H1 (cell line): Measurements from ENCODE around the gene CCDC121. TPM values are rescaled to one million over a fixed set of nuclear protein-coding genes. Genes with fewer than 3 reads are reported as not detected.

ENCODE experiments used
- CTCF ChIA-PET: fragments of 300-600 bp; sonication (Branson Sonifier 250); formaldehyde crosslinking; loops from one replicate; lab custom pipeline; 2021; ENCODE audit not compliant: partially characterized antibody; lab: Charles Lee
- POLR2A ChIA-PET: fragments of 300-600 bp; sonication (Branson Sonifier 250); formaldehyde crosslinking; loops from one replicate; lab custom pipeline; 2021; ENCODE audit warnings: inconsistent platforms; ENCODE audit not compliant: partially characterized antibody; lab: Charles Lee
- DNase-seq, 2 experiments: peaks; one replicate each; pipeline versions ENCODE4 v3.0.0 to v3.0.0-alpha.2; 2010 to 2022; ENCODE audit warnings: low spot score in 2 of 2, low read depth in 1 of 2, mixed read lengths in 1 of 2
- FAIRE-seq: peaks from 2 replicates; lab custom pipeline; 2011; peaks lifted over from hg19 to GRCh38; lab: Jason Lieb, UNC
- H2AFZ ChIP-seq: 2 replicates; pipeline ENCODE4 v1.8.1; 2012; ENCODE audit warnings: low read length, inconsistent platforms
- H2AK5ac ChIP-seq: 2 replicates; pipeline ENCODE4 v1.6.1; 2013; ENCODE audit warnings: low read depth, low read length
- H2BK120ac ChIP-seq: replicated peaks from 2 replicates; pipeline ENCODE3; 2013; ENCODE audit warnings: low read depth, low read length, inconsistent platforms
- H2BK12ac ChIP-seq: 2 replicates; pipeline ENCODE4 v1.6.1; 2013; ENCODE audit warnings: low read depth, low read length
- H2BK15ac ChIP-seq: 2 replicates; pipeline ENCODE4 v1.6.1; 2013; ENCODE audit warnings: low read length
- H2BK20ac ChIP-seq: 2 replicates; pipeline ENCODE4 v1.6.1; 2013; ENCODE audit warnings: low read length
- H2BK5ac ChIP-seq: 2 replicates; pipeline ENCODE4 v1.6.1; 2013; ENCODE audit warnings: low read depth, low read length
- H3K14ac ChIP-seq: 2 replicates; pipeline ENCODE4 v1.6.1; 2013; ENCODE audit warnings: inconsistent platforms; ENCODE audit not compliant: insufficient read length
- H3K18ac ChIP-seq: 2 replicates; pipeline ENCODE4 v1.6.1; 2013; ENCODE audit warnings: low read length; ENCODE audit errors: extremely low read depth
- H3K23ac ChIP-seq: 2 replicates; pipeline ENCODE4 v1.6.1; 2013; ENCODE audit warnings: inconsistent platforms; ENCODE audit not compliant: insufficient read length
- H3K23me2 ChIP-seq: 2 replicates; pipeline ENCODE4 v1.6.1; 2013; ENCODE audit warnings: low read depth, low read length
- H3K27ac ChIP-seq: 2 replicates; pipeline ENCODE4 v1.6.1; 2011; ENCODE audit warnings: low read depth, low read length, inconsistent platforms
- H3K27me3 ChIP-seq, 4 experiments: replicated peaks in 1 of 4; 1 replicate in 1 of 4; 2 replicates in 3 of 4; pipeline versions ENCODE4 v1.6.1 to v1.8.1; 2011 to 2013; ENCODE audit warnings: low read length in 3 of 4, mild to moderate bottlenecking in 3 of 4, inconsistent platforms in 2 of 4, mixed read lengths in 2 of 4, moderate library complexity in 1 of 4; ENCODE audit not compliant: control insufficient read depth in 3 of 4, insufficient read depth in 3 of 4; ENCODE audit errors: extremely low read depth in 1 of 4
- H3K36me3 ChIP-seq, 4 experiments: 2 replicates each; pipeline versions ENCODE4 v1.6.1 to v1.8.1; 2011 to 2013; ENCODE audit warnings: mild to moderate bottlenecking in 4 of 4, low read length in 3 of 4, moderate library complexity in 2 of 4, control low read depth in 1 of 4, inconsistent platforms in 1 of 4; ENCODE audit not compliant: insufficient read depth in 4 of 4, control insufficient read depth in 2 of 4
- H3K4ac ChIP-seq: replicated peaks from 2 replicates; pipeline ENCODE3; 2013; ENCODE audit warnings: low read length, low read depth, mixed read lengths, inconsistent platforms; ENCODE audit not compliant: insufficient read length
- H3K4me1 ChIP-seq, 4 experiments: replicated peaks in 1 of 4; 1 replicate in 1 of 4; 2 replicates in 3 of 4; pipeline versions ENCODE4 v1.6.1 to v1.8.1; 2011 to 2013; ENCODE audit warnings: low read length in 3 of 4, inconsistent platforms in 2 of 4, mixed read lengths in 1 of 4; ENCODE audit not compliant: insufficient read depth in 4 of 4, control insufficient read depth in 3 of 4
- H3K4me2 ChIP-seq, 2 experiments: 2 replicates each; pipeline versions ENCODE4 v1.6.1 to v1.8.1; 2011 to 2013; ENCODE audit warnings: low read depth in 2 of 2, low read length in 2 of 2, control low read depth in 1 of 2, inconsistent platforms in 1 of 2, mild to moderate bottlenecking in 1 of 2; ENCODE audit not compliant: insufficient read depth in 1 of 2
- H3K4me3 ChIP-seq, 4 experiments: fragments of 200-600, 300-600 bp in 1 of 4; sonication (generic), shearing (Covaris generic), sonication (Bioruptor Twin) in 1 of 4; 2 replicates each; pipeline versions ENCODE4 v1.5.1 to v1.8.1; 2011 to 2016; ENCODE audit warnings: low read length in 4 of 4, low read depth in 3 of 4, control low read depth in 2 of 4, inconsistent platforms in 2 of 4, mild to moderate bottlenecking in 2 of 4, mixed read lengths in 1 of 4, moderate library complexity in 1 of 4; ENCODE audit not compliant: insufficient read depth in 2 of 4; ENCODE audit errors: extremely low read depth in 1 of 4
- H3K56ac ChIP-seq: replicated peaks from 2 replicates; pipeline ENCODE3; 2013; ENCODE audit warnings: low read depth, mild to moderate bottlenecking, mixed read lengths, low read length, inconsistent platforms; ENCODE audit not compliant: insufficient read length
- H3K79me1 ChIP-seq: 2 replicates; pipeline ENCODE4 v1.6.1; 2013; ENCODE audit warnings: low read depth, low read length, control low read depth
- H3K79me2 ChIP-seq, 2 experiments: 2 replicates each; pipeline versions ENCODE4 v1.6.1 to v1.8.1; 2012 to 2013; ENCODE audit warnings: low read length in 2 of 2, mild to moderate bottlenecking in 2 of 2, inconsistent platforms in 1 of 2; ENCODE audit not compliant: insufficient read depth in 2 of 2, control insufficient read depth in 1 of 2
- H3K9ac ChIP-seq, 4 experiments: replicated peaks in 1 of 4; 1 replicate in 1 of 4; 2 replicates in 3 of 4; pipeline versions ENCODE4 v1.6.1 to v1.8.1; 2011 to 2013; ENCODE audit warnings: low read depth in 3 of 4, low read length in 3 of 4, control low read depth in 2 of 4, mild to moderate bottlenecking in 2 of 4, moderate library complexity in 2 of 4, inconsistent platforms in 1 of 4; ENCODE audit errors: extremely low read depth in 1 of 4
- H3K9me3 ChIP-seq, 2 experiments: 2 replicates each; pipeline versions ENCODE4 v1.6.1 to v1.8.1; 2012 to 2013; ENCODE audit warnings: mild to moderate bottlenecking in 2 of 2, moderate library complexity in 2 of 2, control low read depth in 1 of 2, inconsistent platforms in 1 of 2, low read depth in 1 of 2, low read length in 1 of 2, mixed read lengths in 1 of 2; ENCODE audit not compliant: insufficient read depth in 2 of 2
- H4K20me1 ChIP-seq, 2 experiments: replicated peaks in 1 of 2; 2 replicates each; pipeline versions ENCODE3 to v1.8.1; 2011 to 2013; ENCODE audit warnings: inconsistent platforms in 2 of 2, low read length in 2 of 2, mild to moderate bottlenecking in 1 of 2; ENCODE audit not compliant: insufficient read depth in 2 of 2, control insufficient read depth in 1 of 2
- H4K5ac ChIP-seq: 2 replicates; pipeline ENCODE4 v1.6.1; 2013; ENCODE audit warnings: low read length, low read depth, mixed read lengths, inconsistent platforms; ENCODE audit not compliant: insufficient read length
- H4K8ac ChIP-seq: 2 replicates; pipeline ENCODE4 v1.8.0; 2013; ENCODE audit warnings: mild to moderate bottlenecking, moderate library complexity, low read length, inconsistent platforms; ENCODE audit not compliant: insufficient read depth; ENCODE audit errors: extremely low read depth
- H4K91ac ChIP-seq: replicated peaks from 2 replicates; pipeline ENCODE3; 2013; ENCODE audit warnings: low read length, mixed read lengths, inconsistent platforms; ENCODE audit not compliant: insufficient read length
- CBX5 ChIP-seq: fragments of 300-800, 300-1000 bp; sonication (generic); IDR thresholded peaks from 2 replicates; pipeline ENCODE4 v1.7.1; 2016; ENCODE audit warnings: antibody characterized with exemption, low read length, low read depth
- HDAC2 ChIP-seq, 2 experiments: fragments of 300-600 bp in 1 of 2; sonication (generic) in 1 of 2; IDR thresholded peaks; 2 replicates each; pipeline ENCODE4 v1.6.1; 2011 to 2012; ENCODE audit warnings: low read depth in 2 of 2, low read length in 2 of 2, mild to moderate bottlenecking in 2 of 2, moderate library complexity in 2 of 2, borderline replicate concordance in 1 of 2, inconsistent platforms in 1 of 2
- KDM5A ChIP-seq: fragments of 200-600 bp; IDR thresholded peaks from 2 replicates; pipeline ENCODE4 v1.7.1; 2012; ENCODE audit warnings: mild to moderate bottlenecking, low read length, inconsistent platforms, mixed read lengths
- MAFK ChIP-seq: IDR thresholded peaks from 2 replicates; pipeline ENCODE4 v1.6.1; 2012; ENCODE audit warnings: low read depth, mild to moderate bottlenecking, improper control_type of control experiment, low read length
- NANOG ChIP-seq: IDR thresholded peaks from 2 replicates; pipeline ENCODE4 v1.6.1; 2011; ENCODE audit warnings: low read length, low read depth, mild to moderate bottlenecking, inconsistent platforms; ENCODE audit not compliant: insufficient read depth, poor library complexity, severe bottlenecking
- POLR2AphosphoS5 ChIP-seq: IDR thresholded peaks from 2 replicates; pipeline ENCODE4 v1.6.1; 2011; ENCODE audit warnings: low read depth, low read length
- POU5F1 ChIP-seq: IDR thresholded peaks from 2 replicates; pipeline ENCODE4 v1.6.1; 2011; ENCODE audit warnings: low read depth, mild to moderate bottlenecking, low read length, moderate library complexity
- RFX5 ChIP-seq: IDR thresholded peaks from 2 replicates; pipeline ENCODE4 v1.6.1; 2011; ENCODE audit warnings: low read depth, low read length, improper control_type of control experiment, borderline replicate concordance
- SIN3A ChIP-seq, 2 experiments: IDR thresholded peaks in 1 of 2; conservative IDR thresholded peaks in 1 of 2; 2 replicates each; pipeline ENCODE4 v1.6.1; 2011 to 2012; ENCODE audit warnings: low read length in 2 of 2, improper control_type of control experiment in 1 of 2, low read depth in 1 of 2, mild to moderate bottlenecking in 1 of 2
- SIX5 ChIP-seq: IDR thresholded peaks from 2 replicates; pipeline ENCODE4 v1.6.1; 2011; ENCODE audit warnings: mild to moderate bottlenecking, low read depth, low read length
- TAF7 ChIP-seq: optimal IDR thresholded peaks from 2 replicates; pipeline ENCODE3; 2011; ENCODE audit warnings: low read depth, mild to moderate bottlenecking, inconsistent platforms, low read length, moderate library complexity, borderline replicate concordance
- WGBS, 2 experiments: shearing (Covaris generic) in 1 of 2; methylation state at CpG; one replicate each; pipeline versions ENCODE4 v1.1.6 to v1.1.7; 2013 to 2015; ENCODE audit warnings: low lambda C conversion rate in 2 of 2, mixed read lengths in 2 of 2, inconsistent platforms in 1 of 2, low coverage in 1 of 2, missing lambda C conversion rate in 1 of 2; ENCODE audit not compliant: insufficient replicate concordance in 2 of 2, insufficient coverage in 1 of 2, insufficient read length in 1 of 2; ENCODE audit errors: extremely low coverage in 1 of 2, missing lambda C conversion rate in 1 of 2; 5-methylcytosine and 5-hydroxymethylcytosine counted together
- polyA plus RNA-seq, 7 experiments: library from polyadenylated mRNA; depleted of rRNA in 3 of 7; stranded (reverse) in 5 of 7; unstranded in 2 of 7; fragments of >200 nt in 5 of 7; fragments of 200-250 nt in 2 of 7; gene quantifications; 1 replicate in 5 of 7; 2 replicates in 1 of 7; 4 replicates in 1 of 7; pipeline versions ENCODE4 v1.2.1 to v1.2.3, GENCODE V29; 2011 to 2013; ENCODE audit warnings: missing spikeins in 2 of 7, mixed read lengths in 2 of 7
- total RNA-seq: library from RNA; stranded (reverse); fragmentation: NEBNext Ultra II Directional; extraction: Animal tissue kit (Norgen Biotek cat#: 25700); gene quantifications from 2 replicates; pipeline ENCODE4 v1.2.1, GENCODE V29; 2021

Gene CCDC121
- total and polyA plus RNA-seq, 2 of the 8 experiments (the other 6 are each of a cell fraction or from before 2014, with no cell fraction given) = 0.68 to 1.5 TPM

DNA sequence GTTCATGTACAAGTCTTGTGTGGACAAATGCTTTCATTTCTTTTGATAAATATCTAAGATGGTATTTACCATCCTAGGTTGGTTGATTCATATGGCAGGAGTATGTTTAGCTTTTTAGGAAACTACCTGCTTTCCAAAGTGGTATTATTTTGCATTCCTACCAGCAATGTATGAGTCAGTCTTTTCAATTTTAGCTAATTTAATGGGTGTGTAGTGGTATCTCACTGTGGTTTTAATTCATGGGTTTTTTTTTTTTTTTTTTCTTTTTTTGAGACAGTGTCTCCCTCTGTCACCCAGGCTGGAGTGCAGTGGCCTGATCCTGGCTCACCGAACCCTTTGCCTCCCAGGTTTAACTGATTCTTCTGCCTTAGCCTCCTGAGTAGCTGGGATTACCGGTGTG is 41.8 kb downstream of the CCDC121 start:
- Histone ChIP-seq H3K56ac (no peak overlapping the region), H3K18ac (no peak overlapping the region), H4K20me1 (peaks cover 3% of the 10 kb centered on the region in 2 experiments), H2BK15ac (no peak overlapping the region), H3K4me3 (no peak overlapping the region), H3K9ac (no peak overlapping the region), H3K4me1 (no peaks in the 10 kb centered on the region; a peak in 2 of 7 replicates), H3K9me3 (no peaks in the 10 kb centered on the region; a peak in 1 of 4 replicates), H4K91ac (no peak overlapping the region), H3K79me1 (0 out of 2 replicates have a peak, but pooled peaks cover 2% of the 10 kb centered on the region), H4K5ac (no peak overlapping the region), H3K4ac (no peak overlapping the region), H4K8ac (no peak overlapping the region), H3K23me2 (peaks cover 5% of the 10 kb centered on the region; the same call in 1 of the 2 replicates), H2BK120ac (no peak overlapping the region), H3K27ac (no peak overlapping the region)
- FAIRE-seq = no peak
- 88% methylated on average over 2 of the region's 2 CpGs; no CpG with 5 or more reads in 1 of the 2 experiments for WGBS, 2 experiments
- CTCF ChIA-PET = no interaction called here
- no peak for TF ChIP-seq HDAC2 (IDR thresholded peaks at IDR 0.05; ENCODE audit: borderline replicate concordance in 1 of 2, low read depth in 2 of 2, low read length in 2 of 2)
- no peak for TF ChIP-seq RFX5
- no peak for TF ChIP-seq CBX5
- no peak for TF ChIP-seq NANOG
- TF ChIP-seq SIN3A (conservative IDR thresholded peaks at IDR 0.05 in 1 of 2, IDR thresholded peaks at IDR 0.05 in 1 of 2; ENCODE audit: low read depth in 1 of 2, low read length in 2 of 2) = no peak
- no peak for TF ChIP-seq MAFK
- TF ChIP-seq POLR2AphosphoS5 = no peak
- no peak for TF ChIP-seq POU5F1
- no peak for TF ChIP-seq SIX5
- TF ChIP-seq TAF7 = no peak
- TF ChIP-seq KDM5A = no peak
- TF ChIP-seq, all 59 proteins: peak for 0
- Histone ChIP-seq H3K23ac (no peak overlapping the region), H2BK12ac (no peak overlapping the region), H2BK5ac (no peak overlapping the region), H2AK5ac (no peak overlapping the region), H2BK20ac (no peak overlapping the region), H3K36me3 (no peaks in the 10 kb centered on the region), H3K14ac (no peak overlapping the region), H2AFZ (no peak overlapping the region), H3K79me2 (peaks cover 27 to 87% of the 10 kb centered on the region in 2 experiments), H3K4me2 (no peak overlapping the region), H3K27me3 (no peaks in the 10 kb centered on the region; a peak in 1 of 7 replicates)
- POLR2A ChIA-PET = interaction anchor here (1.3 kb wide), 1 partner anchor 40 kb away, joined by 3 read pairs; no protein-coding TSS in a partner anchor
- no peak for DNase-seq
